OCI-LY3 (cell line): ENCODE results near the gene GRID1.

ENCODE experiments used
- CTCF ChIP-seq: fragments of 200-600, 300-600 bp; sonication (generic); IDR thresholded peaks from 2 replicates; pipeline ENCODE4 v1.5.1; 2014; ENCODE audit warnings: antibody characterized with exemption, low read length, low read depth
- EZH2phosphoT487 ChIP-seq: fragments of 200-600 bp; shearing (Covaris generic); IDR thresholded peaks from 2 replicates; pipeline ENCODE4 v1.6.1; 2018; ENCODE audit warnings: antibody characterized with exemption, mixed run types, low read depth

GRCh38 chr10:86248062-86248461 is 118.5 kb downstream of the GRID1 start:
- TF ChIP-seq CTCF (no peak), EZH2phosphoT487 (no peak)
